Astrocyte (in vitro differentiated cells and primary cell): ENCODE results near the gene ST6GALNAC3.

Experiments
- EZH2 ChIP-seq: IDR thresholded peaks from 2 replicates; pipeline ENCODE4 v1.6.1; 2012; ENCODE audit warnings: mild to moderate bottlenecking, low read length, inconsistent platforms; ENCODE audit not compliant: insufficient read depth
- TF ChIP-seq, protein P1 (sequence below): IDR thresholded peaks from 2 replicates; pipeline ENCODE4 v1.5.1; 2011; ENCODE audit warnings: low read depth, mild to moderate bottlenecking, inconsistent platforms, low read length, moderate library complexity; ENCODE audit not compliant: insufficient read depth

DNA sequence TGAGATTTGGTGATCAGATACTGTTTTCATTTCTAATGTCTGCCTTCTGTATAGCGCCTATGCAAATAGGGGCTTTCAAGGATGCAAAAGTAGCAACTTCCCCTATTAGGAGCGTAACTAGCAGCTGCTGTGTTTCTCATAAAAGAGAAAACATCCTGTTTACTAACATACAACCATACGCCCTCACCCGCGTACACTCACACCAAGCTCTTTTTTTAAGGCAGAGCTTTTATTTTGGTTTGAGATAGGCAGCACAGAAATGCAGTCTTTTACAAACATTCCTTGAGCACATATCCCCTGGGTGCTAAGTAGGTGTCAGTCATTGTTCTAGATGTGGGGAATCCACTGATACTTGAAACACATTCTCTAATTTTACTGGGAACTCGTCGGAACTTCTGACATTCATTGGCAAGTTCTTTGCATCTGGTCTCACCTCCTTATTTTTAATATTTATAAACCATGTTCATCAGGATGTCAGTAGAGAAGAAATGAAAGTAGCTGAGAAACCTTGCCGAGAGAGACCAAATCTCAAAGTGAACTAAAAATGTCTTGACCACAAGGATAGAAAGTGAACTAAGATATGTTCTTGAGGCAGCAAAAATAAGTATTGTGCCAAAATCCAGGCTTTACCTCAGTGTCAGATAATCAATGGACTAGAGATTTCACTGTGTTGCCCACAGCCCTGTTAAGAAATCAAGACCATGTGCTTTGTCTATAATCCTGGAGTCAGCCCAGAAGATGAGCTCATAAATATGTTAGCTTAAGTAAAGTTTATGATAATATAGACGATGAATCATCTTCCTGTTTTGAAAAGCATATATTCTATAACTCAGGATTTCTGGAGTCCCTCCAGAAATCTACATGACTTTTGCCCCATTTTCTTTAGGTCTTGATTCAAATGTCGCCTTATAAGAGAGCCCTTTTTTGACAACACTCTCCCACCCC is 350.9 kb downstream of the ST6GALNAC3 start:
- TF ChIP-seq, protein P1, sequence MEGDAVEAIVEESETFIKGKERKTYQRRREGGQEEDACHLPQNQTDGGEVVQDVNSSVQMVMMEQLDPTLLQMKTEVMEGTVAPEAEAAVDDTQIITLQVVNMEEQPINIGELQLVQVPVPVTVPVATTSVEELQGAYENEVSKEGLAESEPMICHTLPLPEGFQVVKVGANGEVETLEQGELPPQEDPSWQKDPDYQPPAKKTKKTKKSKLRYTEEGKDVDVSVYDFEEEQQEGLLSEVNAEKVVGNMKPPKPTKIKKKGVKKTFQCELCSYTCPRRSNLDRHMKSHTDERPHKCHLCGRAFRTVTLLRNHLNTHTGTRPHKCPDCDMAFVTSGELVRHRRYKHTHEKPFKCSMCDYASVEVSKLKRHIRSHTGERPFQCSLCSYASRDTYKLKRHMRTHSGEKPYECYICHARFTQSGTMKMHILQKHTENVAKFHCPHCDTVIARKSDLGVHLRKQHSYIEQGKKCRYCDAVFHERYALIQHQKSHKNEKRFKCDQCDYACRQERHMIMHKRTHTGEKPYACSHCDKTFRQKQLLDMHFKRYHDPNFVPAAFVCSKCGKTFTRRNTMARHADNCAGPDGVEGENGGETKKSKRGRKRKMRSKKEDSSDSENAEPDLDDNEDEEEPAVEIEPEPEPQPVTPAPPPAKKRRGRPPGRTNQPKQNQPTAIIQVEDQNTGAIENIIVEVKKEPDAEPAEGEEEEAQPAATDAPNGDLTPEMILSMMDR = no peak
- TF ChIP-seq EZH2 = no peak
